HepG2 (cell line): ENCODE results near the gene BORCS5. TPM values are rescaled to one million over a fixed set of nuclear protein-coding genes. Genes with fewer than 3 reads are reported as not detected.
A peak's percentile ranks its signal among the peaks of the same experiment; 100 is the strongest.

Source experiments
- AGO2 ChIP-seq: fragments of 200-400 bp; formaldehyde crosslinking; optimal IDR thresholded peaks from 2 replicates; pipeline ENCODE3; 2017; ENCODE audit warnings: mild to moderate bottlenecking, low read depth, low read length, moderate library complexity
- ASH2L ChIP-seq: fragments of 300-600, 200-600 bp; sonication (generic); IDR thresholded peaks from 2 replicates; pipeline ENCODE4 v1.7.0; 2017; ENCODE audit warnings: low read depth, mild to moderate bottlenecking, moderate library complexity, mixed read lengths, low read length; ENCODE audit not compliant: insufficient read length
- CHCHD3 ChIP-seq: sonication (generic); formaldehyde crosslinking; IDR thresholded peaks from 2 replicates; pipeline ENCODE4 v1.8.0; 2022; ENCODE audit warnings: mild to moderate bottlenecking, missing genetic modification reagents, moderate library complexity
- KLF11 ChIP-seq: IDR thresholded peaks from 2 replicates; pipeline ENCODE4 v1.6.1; 2016; ENCODE audit warnings: missing compliant biosample characterization
- MLLT10 ChIP-seq: sonication (generic); formaldehyde crosslinking; IDR thresholded peaks from 2 replicates; pipeline ENCODE4 v1.4.0; 2020; ENCODE audit warnings: missing genetic modification reagents
- NAIF1 ChIP-seq: sonication (generic); formaldehyde crosslinking; IDR thresholded peaks from 2 replicates; pipeline ENCODE4 v1.5.0; 2020; ENCODE audit warnings: mild to moderate bottlenecking, missing genetic modification reagents, borderline replicate concordance
- RARG ChIP-seq: sonication (generic); formaldehyde crosslinking; IDR thresholded peaks from 2 replicates; pipeline ENCODE4 v1.4.0; 2020; ENCODE audit warnings: low read depth, mild to moderate bottlenecking, missing genetic modification reagents
- RBFOX2 ChIP-seq: fragments of 200-400 bp; formaldehyde crosslinking; IDR thresholded peaks from 2 replicates; pipeline ENCODE4 v1.6.1; 2017; ENCODE audit warnings: low read depth, mild to moderate bottlenecking, low read length
- RFX3 ChIP-seq: IDR thresholded peaks from 2 replicates; pipeline ENCODE4 v1.6.1; 2016; ENCODE audit warnings: missing biosample characterization, missing genetic modification reagents
- RORA ChIP-seq: sonication (generic); formaldehyde crosslinking; IDR thresholded peaks from 2 replicates; pipeline ENCODE4 v1.5.0; 2020; ENCODE audit warnings: mild to moderate bottlenecking, missing genetic modification reagents, moderate library complexity
- SAP130 ChIP-seq: IDR thresholded peaks from 2 replicates; pipeline ENCODE4 v1.6.1; 2016; ENCODE audit warnings: low read depth
- ZFP1 ChIP-seq: IDR thresholded peaks from 2 replicates; pipeline ENCODE4 v1.6.1; 2016
- ZNF20 ChIP-seq: sonication (generic); formaldehyde crosslinking; IDR thresholded peaks from 2 replicates; pipeline ENCODE4 v1.4.0; 2020; ENCODE audit warnings: mild to moderate bottlenecking, moderate library complexity, missing genetic modification reagents
- ZNF446 ChIP-seq: sonication (generic); formaldehyde crosslinking; IDR thresholded peaks from 2 replicates; pipeline ENCODE4 v1.5.0; 2020; ENCODE audit warnings: mild to moderate bottlenecking, missing genetic modification reagents
- ZNF460 ChIP-seq: sonication (generic); formaldehyde crosslinking; IDR thresholded peaks from 2 replicates; pipeline ENCODE4 v1.5.1; 2020; ENCODE audit warnings: missing genetic modification reagents, mild to moderate bottlenecking, borderline replicate concordance
- ZNF652 ChIP-seq: IDR thresholded peaks from 2 replicates; pipeline ENCODE4 v1.6.1; 2016; ENCODE audit warnings: low read depth, borderline replicate concordance
- ZNF747 ChIP-seq: sonication (generic); formaldehyde crosslinking; IDR thresholded peaks from 2 replicates; pipeline ENCODE4 v1.8.1; 2023; ENCODE audit warnings: missing genetic modification reagents, mild to moderate bottlenecking, borderline replicate concordance
- polyA plus RNA-seq, 8 experiments: library from polyadenylated mRNA; depleted of rRNA in 3 of 8; stranded (reverse) in 7 of 8; unstranded in 1 of 8; fragments of >200 nt; fragmentation: Illumina TruSeq in 4 of 8; extraction: Trizol in 4 of 8; gene quantifications; 2 replicates each; pipeline versions ENCODE4 v1.2.1 to v1.2.3, GENCODE V29; 2011 to 2016; ENCODE audit warnings: low read depth in 4 of 8, missing spikeins in 1 of 8, mixed read lengths in 1 of 8; ENCODE audit not compliant: insufficient read depth in 1 of 8
- total RNA-seq, 5 experiments: library from RNA; depleted of rRNA; stranded (reverse); fragments of >200 nt; fragmentation: Illumina TruSeq; extraction: Trizol; gene quantifications; 2 replicates each; pipeline ENCODE4 v1.2.3, GENCODE V29; 2016; ENCODE audit warnings: low read depth in 1 of 5
- TF ChIP-seq, protein P1 (sequence below): sonication (generic); formaldehyde crosslinking; IDR thresholded peaks from 2 replicates; pipeline ENCODE4 v1.8.1; 2023; ENCODE audit warnings: missing genetic modification reagents, mild to moderate bottlenecking, borderline replicate concordance
- TF ChIP-seq, protein P2 (sequence below): sonication (generic); formaldehyde crosslinking; IDR thresholded peaks from 2 replicates; pipeline ENCODE4 v1.5.0; 2020; ENCODE audit warnings: missing genetic modification reagents
- TF ChIP-seq, protein P3 (sequence below): sonication (generic); formaldehyde crosslinking; IDR thresholded peaks from 2 replicates; pipeline ENCODE4 v1.4.0; 2020; ENCODE audit warnings: missing genetic modification reagents
- TF ChIP-seq, protein P4 (sequence below): sonication (generic); formaldehyde crosslinking; IDR thresholded peaks from 2 replicates; pipeline ENCODE4 v1.4.0; 2020; ENCODE audit warnings: missing genetic modification reagents
- TF ChIP-seq, protein P5 (sequence below): sonication (generic); formaldehyde crosslinking; IDR thresholded peaks from 2 replicates; pipeline ENCODE4 v1.4.0; 2020; ENCODE audit warnings: mild to moderate bottlenecking, missing genetic modification reagents

Gene BORCS5
- total and polyA plus RNA-seq, 2 of the 13 experiments (the other 11 are each of a cell fraction or from before 2014, with no cell fraction given) = 3.9 to 4.7 TPM

DNA sequence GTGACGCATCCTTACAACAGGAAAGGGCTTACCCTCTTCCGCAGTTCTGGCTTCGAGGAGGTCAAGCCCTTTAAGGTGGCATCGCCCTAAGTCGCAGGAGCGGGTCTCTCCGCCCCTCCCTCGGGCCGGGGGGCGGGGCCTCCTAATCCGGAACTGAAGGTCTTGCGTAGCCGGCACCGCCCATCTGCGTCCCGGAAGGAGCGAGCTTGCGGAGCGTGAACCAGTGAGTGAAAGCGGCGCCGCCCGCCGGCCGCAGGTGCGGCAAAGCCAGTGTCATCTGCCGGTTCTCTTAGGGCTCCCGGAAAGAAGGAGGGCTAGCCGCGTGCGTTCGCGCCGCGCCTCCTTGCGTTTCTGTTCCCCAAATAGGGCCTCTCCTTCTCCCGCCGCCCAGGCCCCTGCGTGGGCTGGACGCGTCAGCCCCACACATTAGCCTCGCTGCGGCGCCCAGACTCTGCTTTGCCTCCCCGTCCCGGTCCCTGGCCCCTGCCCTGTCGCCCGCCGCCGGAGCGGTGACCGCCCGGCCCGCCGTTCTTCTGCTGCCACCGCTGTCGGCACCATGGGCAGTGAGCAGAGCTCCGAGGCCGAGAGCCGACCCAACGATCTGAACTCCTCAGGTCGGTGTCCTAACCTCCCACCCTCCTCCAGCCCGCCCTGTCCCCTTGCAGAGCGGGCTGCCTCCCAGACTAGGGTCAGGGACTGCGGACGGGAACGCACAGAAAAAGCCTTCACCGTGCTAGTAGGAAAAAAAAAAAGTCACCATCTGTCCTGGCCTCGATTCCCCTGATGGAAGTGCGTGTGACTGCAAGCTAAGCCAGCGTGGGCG lies at the start of gene BORCS5 (continued):
- TF ChIP-seq MLLT10 (CRISPR knock-in tag) (no peak), ZNF446 (CRISPR knock-in tag) (no peak), KLF11 (CRISPR knock-in tag) (peak; percentile 76; the same call in 1 of the 2 replicates), RBFOX2 (peak; percentile 97), ZNF747 (CRISPR knock-in tag) (peak; percentile 96), ASH2L (peak; percentile 81), RFX3 (CRISPR knock-in tag) (no peak), ZNF652 (no peak), RARG (CRISPR knock-in tag) (no peak), NAIF1 (CRISPR knock-in tag) (no peak), ZNF20 (CRISPR knock-in tag) (no peak), SAP130 (CRISPR knock-in tag) (peak; percentile 94), AGO2 (peak; percentile 97), ZFP1 (CRISPR knock-in tag) (no peak), ZNF460 (CRISPR knock-in tag) (peak; percentile 10; the same call in 1 of the 2 replicates), RORA (no peak), CHCHD3 (peak; percentile 66; the same call in 1 of the 2 replicates)
- TF ChIP-seq, protein P1, sequence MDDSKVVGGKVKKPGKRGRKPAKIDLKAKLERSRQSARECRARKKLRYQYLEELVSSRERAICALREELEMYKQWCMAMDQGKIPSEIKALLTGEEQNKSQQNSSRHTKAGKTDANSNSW (CRISPR knock-in tag) = no peak
- TF ChIP-seq, protein P2, sequence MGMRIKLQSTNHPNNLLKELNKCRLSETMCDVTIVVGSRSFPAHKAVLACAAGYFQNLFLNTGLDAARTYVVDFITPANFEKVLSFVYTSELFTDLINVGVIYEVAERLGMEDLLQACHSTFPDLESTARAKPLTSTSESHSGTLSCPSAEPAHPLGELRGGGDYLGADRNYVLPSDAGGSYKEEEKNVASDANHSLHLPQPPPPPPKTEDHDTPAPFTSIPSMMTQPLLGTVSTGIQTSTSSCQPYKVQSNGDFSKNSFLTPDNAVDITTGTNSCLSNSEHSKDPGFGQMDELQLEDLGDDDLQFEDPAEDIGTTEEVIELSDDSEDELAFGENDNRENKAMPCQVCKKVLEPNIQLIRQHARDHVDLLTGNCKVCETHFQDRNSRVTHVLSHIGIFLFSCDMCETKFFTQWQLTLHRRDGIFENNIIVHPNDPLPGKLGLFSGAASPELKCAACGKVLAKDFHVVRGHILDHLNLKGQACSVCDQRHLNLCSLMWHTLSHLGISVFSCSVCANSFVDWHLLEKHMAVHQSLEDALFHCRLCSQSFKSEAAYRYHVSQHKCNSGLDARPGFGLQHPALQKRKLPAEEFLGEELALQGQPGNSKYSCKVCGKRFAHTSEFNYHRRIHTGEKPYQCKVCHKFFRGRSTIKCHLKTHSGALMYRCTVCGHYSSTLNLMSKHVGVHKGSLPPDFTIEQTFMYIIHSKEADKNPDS (CRISPR knock-in tag) = no peak
- TF ChIP-seq, protein P3, sequence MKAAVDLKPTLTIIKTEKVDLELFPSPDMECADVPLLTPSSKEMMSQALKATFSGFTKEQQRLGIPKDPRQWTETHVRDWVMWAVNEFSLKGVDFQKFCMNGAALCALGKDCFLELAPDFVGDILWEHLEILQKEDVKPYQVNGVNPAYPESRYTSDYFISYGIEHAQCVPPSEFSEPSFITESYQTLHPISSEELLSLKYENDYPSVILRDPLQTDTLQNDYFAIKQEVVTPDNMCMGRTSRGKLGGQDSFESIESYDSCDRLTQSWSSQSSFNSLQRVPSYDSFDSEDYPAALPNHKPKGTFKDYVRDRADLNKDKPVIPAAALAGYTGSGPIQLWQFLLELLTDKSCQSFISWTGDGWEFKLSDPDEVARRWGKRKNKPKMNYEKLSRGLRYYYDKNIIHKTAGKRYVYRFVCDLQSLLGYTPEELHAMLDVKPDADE = no peak
- TF ChIP-seq, protein P4, sequence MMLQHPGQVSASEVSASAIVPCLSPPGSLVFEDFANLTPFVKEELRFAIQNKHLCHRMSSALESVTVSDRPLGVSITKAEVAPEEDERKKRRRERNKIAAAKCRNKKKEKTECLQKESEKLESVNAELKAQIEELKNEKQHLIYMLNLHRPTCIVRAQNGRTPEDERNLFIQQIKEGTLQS (CRISPR knock-in tag) = no peak
- TF ChIP-seq, protein P5, sequence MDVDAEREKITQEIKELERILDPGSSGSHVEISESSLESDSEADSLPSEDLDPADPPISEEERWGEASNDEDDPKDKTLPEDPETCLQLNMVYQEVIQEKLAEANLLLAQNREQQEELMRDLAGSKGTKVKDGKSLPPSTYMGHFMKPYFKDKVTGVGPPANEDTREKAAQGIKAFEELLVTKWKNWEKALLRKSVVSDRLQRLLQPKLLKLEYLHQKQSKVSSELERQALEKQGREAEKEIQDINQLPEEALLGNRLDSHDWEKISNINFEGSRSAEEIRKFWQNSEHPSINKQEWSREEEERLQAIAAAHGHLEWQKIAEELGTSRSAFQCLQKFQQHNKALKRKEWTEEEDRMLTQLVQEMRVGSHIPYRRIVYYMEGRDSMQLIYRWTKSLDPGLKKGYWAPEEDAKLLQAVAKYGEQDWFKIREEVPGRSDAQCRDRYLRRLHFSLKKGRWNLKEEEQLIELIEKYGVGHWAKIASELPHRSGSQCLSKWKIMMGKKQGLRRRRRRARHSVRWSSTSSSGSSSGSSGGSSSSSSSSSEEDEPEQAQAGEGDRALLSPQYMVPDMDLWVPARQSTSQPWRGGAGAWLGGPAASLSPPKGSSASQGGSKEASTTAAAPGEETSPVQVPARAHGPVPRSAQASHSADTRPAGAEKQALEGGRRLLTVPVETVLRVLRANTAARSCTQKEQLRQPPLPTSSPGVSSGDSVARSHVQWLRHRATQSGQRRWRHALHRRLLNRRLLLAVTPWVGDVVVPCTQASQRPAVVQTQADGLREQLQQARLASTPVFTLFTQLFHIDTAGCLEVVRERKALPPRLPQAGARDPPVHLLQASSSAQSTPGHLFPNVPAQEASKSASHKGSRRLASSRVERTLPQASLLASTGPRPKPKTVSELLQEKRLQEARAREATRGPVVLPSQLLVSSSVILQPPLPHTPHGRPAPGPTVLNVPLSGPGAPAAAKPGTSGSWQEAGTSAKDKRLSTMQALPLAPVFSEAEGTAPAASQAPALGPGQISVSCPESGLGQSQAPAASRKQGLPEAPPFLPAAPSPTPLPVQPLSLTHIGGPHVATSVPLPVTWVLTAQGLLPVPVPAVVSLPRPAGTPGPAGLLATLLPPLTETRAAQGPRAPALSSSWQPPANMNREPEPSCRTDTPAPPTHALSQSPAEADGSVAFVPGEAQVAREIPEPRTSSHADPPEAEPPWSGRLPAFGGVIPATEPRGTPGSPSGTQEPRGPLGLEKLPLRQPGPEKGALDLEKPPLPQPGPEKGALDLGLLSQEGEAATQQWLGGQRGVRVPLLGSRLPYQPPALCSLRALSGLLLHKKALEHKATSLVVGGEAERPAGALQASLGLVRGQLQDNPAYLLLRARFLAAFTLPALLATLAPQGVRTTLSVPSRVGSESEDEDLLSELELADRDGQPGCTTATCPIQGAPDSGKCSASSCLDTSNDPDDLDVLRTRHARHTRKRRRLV (CRISPR knock-in tag) = no peak
